Retinal pigment epithelial cell (primary cell): Measurements from ENCODE around the gene CEP104.
"Not testable (repeated sequence)": the region's sequence is repeated elsewhere in the genome, so short reads cannot be mapped to it uniquely, and the experiment has no call there.

Source experiments
- DNase-seq: peaks from one replicate; pipeline ENCODE4 v3.0.0-alpha.2; 2010; ENCODE audit warnings: low read depth
- H3K4me3 ChIP-seq: 2 replicates; pipeline ENCODE4 v1.5.1; 2011; ENCODE audit warnings: mild to moderate bottlenecking, low read length, control low read depth, moderate library complexity
- TF ChIP-seq, protein P1 (sequence below): conservative IDR thresholded peaks from 2 replicates; pipeline ENCODE4 v1.5.1; 2011; ENCODE audit warnings: low read depth, low read length, control low read depth, inconsistent platforms

CEP104 gene

DNA sequence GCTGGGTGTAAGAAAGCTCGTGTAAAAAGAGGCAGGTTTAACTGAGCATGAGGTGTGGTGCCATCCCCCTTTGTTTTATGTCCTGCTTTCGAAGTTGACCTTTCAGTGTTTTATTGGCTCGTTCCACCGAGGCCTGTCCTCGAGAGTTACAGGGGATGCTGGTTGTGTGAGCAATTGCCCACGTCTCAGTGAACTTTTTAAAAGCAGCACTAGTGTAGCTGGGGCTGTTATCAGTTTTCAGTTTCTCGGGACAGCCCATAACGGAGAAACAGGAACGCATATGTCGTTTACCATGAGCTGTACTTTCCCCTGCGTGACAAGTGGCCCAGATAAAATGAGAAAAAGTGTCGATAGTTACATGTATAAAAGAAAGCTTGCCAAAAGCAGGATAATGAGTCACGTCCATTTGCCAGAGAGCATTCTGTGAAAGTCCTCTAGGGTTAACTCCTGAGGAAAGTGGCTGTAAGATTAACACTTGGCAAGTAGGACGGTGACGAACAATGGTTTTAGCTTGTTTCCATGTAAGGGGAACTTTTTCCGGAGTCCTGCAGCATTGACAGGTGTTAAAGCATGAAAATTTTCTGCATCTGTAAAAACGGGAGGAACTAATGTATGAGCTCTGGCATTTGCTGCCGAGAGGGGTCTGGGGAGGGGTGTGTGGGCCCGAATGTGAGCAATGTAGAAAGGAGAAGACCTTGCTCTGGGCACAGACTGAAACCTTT, 52.9 kb downstream of the CEP104 start:
- no peak for DNase-seq
- no peak overlapping the region for H3K4me3 ChIP-seq
- TF ChIP-seq, protein P1, sequence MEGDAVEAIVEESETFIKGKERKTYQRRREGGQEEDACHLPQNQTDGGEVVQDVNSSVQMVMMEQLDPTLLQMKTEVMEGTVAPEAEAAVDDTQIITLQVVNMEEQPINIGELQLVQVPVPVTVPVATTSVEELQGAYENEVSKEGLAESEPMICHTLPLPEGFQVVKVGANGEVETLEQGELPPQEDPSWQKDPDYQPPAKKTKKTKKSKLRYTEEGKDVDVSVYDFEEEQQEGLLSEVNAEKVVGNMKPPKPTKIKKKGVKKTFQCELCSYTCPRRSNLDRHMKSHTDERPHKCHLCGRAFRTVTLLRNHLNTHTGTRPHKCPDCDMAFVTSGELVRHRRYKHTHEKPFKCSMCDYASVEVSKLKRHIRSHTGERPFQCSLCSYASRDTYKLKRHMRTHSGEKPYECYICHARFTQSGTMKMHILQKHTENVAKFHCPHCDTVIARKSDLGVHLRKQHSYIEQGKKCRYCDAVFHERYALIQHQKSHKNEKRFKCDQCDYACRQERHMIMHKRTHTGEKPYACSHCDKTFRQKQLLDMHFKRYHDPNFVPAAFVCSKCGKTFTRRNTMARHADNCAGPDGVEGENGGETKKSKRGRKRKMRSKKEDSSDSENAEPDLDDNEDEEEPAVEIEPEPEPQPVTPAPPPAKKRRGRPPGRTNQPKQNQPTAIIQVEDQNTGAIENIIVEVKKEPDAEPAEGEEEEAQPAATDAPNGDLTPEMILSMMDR = no peak

DNA sequence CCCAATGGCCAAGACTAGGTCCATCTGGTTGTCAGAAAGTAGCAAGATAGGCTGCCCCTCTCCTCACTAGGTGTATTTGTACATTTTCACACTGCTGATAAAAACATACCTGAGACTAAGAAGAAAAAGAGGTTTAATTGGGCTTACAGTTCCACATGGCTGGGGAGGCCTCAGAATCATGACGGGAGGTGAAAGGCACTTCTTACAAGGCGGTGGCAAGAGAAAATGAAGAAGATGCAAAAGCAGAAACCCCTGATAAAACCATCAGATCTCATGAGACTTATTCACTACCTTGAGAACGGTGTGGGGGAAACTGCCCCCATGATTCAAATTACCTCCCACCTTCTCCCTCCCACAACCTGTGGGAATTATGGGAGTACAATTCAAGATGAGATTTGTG, 56.2 kb downstream of the CEP104 start:
- DNase-seq, H3K4me3 ChIP-seq: not testable (repeated sequence)

DNA sequence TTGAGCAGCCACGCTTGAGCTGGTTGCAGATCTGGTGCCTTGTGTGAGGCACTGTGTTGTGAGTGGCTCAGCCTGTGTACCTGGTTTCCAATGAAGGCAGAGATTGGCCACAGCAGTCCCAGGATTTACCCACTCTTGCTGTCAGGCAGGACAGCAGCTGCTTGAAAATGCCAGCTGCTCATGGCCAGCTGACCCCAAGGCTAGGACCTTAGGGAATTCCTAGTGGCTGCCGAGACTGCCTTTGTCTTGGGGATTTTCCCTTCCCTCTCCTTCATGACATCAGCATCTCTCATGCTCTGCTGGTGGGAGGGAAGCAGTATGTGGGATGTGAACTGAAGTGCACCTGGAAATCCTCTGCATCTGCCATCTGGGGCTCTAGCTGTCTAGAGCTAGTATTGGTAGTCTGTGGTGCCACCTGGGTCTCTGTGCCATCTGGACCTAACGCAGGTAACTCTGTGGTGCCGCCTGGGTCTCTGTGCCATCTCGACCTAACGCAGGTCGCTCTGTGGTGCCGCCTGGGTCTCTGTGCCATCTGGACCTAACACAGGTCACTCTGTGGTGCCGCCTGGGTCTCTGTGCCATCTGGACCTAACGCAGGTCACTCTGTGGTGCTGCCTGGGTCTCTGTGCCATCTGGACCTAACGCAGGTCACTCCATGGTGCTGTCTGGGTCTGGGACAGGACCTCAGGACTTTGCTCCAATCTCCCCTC, 56.9 kb downstream of the CEP104 start:
- TF ChIP-seq, protein P1 = no peak
- H3K4me3 ChIP-seq = no peak overlapping the region
- no peak for DNase-seq

DNA sequence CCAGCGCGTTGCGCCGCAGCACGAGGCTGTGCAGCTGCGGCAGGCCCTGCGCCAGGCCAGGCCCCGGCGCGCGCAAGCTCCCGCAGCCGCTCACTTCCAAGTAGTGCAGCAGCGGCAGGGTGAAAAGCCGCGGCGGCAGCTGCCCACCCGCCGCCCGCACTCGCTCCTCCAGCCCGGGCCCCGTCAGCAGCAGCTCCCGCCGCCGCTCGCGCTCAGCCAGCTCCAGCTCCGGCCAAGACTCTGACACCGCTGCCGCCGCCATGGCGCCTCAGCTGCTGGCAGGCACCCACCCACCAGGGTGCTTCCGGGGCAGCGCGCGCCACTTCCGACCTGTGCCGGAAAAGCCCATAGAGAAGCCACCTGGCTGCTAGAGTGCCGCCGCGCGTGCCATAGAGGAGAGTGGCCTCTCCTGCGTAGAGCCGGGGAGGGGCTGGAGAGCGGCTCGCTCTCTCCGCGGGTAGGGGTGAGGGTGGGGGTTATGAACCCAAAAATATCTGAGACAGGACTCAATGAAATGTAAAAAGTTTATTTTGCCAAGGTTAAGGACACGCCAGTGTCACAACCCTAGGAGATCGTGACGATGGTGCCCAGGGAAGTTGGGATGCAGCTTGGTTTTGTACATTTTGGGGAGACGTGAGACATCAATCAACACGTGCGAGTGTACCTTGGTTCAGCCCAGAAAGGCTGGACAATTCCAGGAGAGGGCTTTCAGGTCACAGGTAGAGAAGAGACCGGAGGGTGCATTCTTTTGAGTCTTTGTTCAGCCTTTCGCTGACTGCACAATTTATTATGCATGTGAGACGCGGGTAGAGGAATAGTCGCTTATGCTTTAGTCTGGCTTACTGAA, 60.6 kb downstream of the CEP104 start, which contains the start of gene LRRC47:
Gene LRRC47 (minus strand): TSS at position 284 of the 847 bp plus-strand sequence. CDS start 22 bp downstream, at position 262.
- DNase-seq = peak; percentile 63
- peak within 1 kb of the TSS; percentile 81 for H3K4me3 ChIP-seq
- TF ChIP-seq, protein P1 = no peak

DNA sequence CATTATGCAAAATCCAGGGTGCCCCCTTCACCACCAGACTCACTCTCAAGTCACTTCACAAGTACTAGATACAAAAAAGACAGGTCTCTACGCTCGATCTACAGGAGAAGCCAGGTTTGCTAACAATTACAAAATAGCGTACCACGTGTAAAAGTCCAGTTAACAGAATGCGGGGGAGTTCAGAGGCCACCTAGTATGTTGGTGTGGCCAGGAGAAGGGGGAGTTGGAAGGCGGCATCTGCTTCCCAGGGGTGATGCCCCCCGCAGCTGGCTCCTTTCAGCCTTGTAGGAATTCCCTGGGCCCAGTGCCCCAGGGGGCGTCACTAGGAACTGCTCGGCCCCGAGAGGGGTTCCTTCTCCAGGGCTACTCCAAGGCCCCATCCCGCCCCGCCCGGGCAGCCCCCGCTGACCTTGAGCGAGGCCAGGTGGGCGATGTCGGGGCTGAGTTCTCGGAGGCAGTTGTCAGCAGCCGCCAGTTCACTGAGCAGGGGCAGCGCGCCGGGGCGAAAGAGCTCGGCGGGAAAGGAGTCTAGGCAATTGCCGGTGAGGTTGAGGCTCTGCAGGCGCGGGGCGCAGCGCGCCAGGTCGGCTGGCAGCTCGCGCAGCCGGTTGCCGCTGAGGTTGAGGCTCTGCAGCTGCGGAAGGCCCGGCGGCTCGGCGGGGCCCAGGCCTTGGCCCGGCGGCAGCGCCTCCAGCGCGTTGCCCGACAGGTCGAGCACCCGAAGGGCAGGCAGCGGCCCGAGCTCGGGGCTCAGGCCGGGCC, 61.4 kb downstream of the CEP104 start:
- TF ChIP-seq, protein P1 = no peak
- peak overlapping the region; percentile 81 for H3K4me3 ChIP-seq
- no peak for DNase-seq

DNA sequence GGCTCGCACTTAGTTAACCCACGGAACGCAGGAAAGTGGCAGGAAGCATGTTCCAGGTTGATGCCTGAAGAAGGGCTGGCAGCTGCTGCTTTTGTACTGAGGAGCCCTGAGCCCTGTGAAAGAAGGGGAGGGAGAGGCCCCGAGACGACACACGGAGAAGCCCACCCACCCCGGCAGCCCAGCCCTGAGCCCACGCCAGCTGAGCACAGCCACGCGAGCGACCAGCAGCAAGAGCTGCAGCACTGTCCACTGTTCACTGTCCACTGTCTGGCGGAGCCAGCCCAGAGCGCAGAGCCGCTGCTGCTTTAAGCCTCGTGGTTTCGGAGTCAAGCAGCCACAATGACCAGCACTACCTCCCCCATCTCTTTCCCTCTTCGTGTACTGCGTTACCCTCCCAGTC, 66.1 kb downstream of the CEP104 start:
- no peak for DNase-seq
- no peak overlapping the region for H3K4me3 ChIP-seq
- TF ChIP-seq, protein P1 = no peak
